GM12878 (cell line): Measurements from ENCODE around the gene PTPRM. TPM values are rescaled to one million over a fixed set of nuclear protein-coding genes. Genes with fewer than 3 reads are reported as not detected.

Experiments
- ATAC-seq: fragments of 200-7000 bp; cut with Tn5 transposase; 3 replicates; pipeline ENCODE4 v1.9.1; 2020; ENCODE audit warnings: mild to moderate bottlenecking, moderate library complexity
- BruUV-seq: library from RNA; stranded (reverse); fragments of 400-500 nt; replicated peaks from 2 replicates; lab custom pipeline; 2021; lab: Mats Ljungman, UMichigan
- CTCF ChIA-PET: fragments of 300-600 bp; sonication (Branson Sonifier 250); formaldehyde crosslinking; extraction: SDS; loops from one replicate; lab custom pipeline; 2021; ENCODE audit warnings: inconsistent platforms; lab: Yijun Ruan, JAX
- POLR2A ChIA-PET: fragments of 350-600 bp; formaldehyde crosslinking; extraction: SDS; loops from one replicate; lab custom pipeline; 2021; ENCODE audit warnings: inconsistent platforms; lab: Charles Lee
- RAD21 ChIA-PET: fragments of 300-600 bp; sonication (Branson Sonifier 250); formaldehyde crosslinking; loops from one replicate; lab custom pipeline; 2023; ENCODE audit warnings: antibody characterized with exemption; ENCODE audit not compliant: unreplicated experiment; lab: Charles Lee
- SMC1A ChIA-PET: fragments of 300-600 bp; sonication (Branson Sonifier 250); formaldehyde crosslinking; loops from one replicate; lab custom pipeline; 2023; ENCODE audit not compliant: unreplicated experiment, uncharacterized antibody; lab: Charles Lee
- DNase-seq: peaks from one replicate; pipeline ENCODE4 v3.0.0-alpha.2; 2011; ENCODE audit warnings: low read depth, low spot score
- FAIRE-seq: peaks from 3 replicates; lab custom pipeline; 2011; peaks lifted over from hg19 to GRCh38; lab: Jason Lieb, UNC
- H2AFZ ChIP-seq: 2 replicates; pipeline ENCODE4 v1.6.0; 2011; ENCODE audit warnings: low read depth, low read length, control low read depth; ENCODE audit not compliant: control insufficient read depth
- H3K27ac ChIP-seq: 2 replicates; pipeline ENCODE4 v1.5.1; 2011; ENCODE audit warnings: control low read depth; ENCODE audit not compliant: control insufficient read depth, insufficient read depth
- H3K27me3 ChIP-seq, 2 experiments: replicated peaks in 1 of 2; 2 replicates each; pipeline versions ENCODE4 v1.6.0 to v1.6.1; 2011; ENCODE audit warnings: low read length in 1 of 2; ENCODE audit not compliant: control insufficient read depth in 2 of 2, insufficient read depth in 2 of 2
- H3K36me3 ChIP-seq, 2 experiments: 2 replicates each; pipeline ENCODE4 v1.5.1; 2011; ENCODE audit warnings: low read length in 1 of 2; ENCODE audit not compliant: control insufficient read depth in 2 of 2, insufficient read depth in 2 of 2
- H3K4me1 ChIP-seq: 2 replicates; pipeline ENCODE4 v1.6.1; 2011; ENCODE audit warnings: mild to moderate bottlenecking, low read length, moderate library complexity, mixed read lengths; ENCODE audit not compliant: control insufficient read depth, insufficient read depth
- H3K4me2 ChIP-seq: 2 replicates; pipeline ENCODE4 v1.6.0; 2011; ENCODE audit warnings: control low read depth; ENCODE audit not compliant: control insufficient read depth, insufficient read depth
- H3K4me3 ChIP-seq: fragments of 200-600 bp; sonication (generic); 2 replicates; pipeline ENCODE4 v1.5.1; 2016
- H3K79me2 ChIP-seq: 2 replicates; pipeline ENCODE4 v1.6.0; 2011; ENCODE audit warnings: low read length; ENCODE audit not compliant: control insufficient read depth, insufficient read depth
- H3K9ac ChIP-seq: 2 replicates; pipeline ENCODE4 v1.8.0; 2011; ENCODE audit warnings: low read length, control low read depth, mixed read lengths; ENCODE audit not compliant: control insufficient read depth, insufficient read depth
- H3K9me3 ChIP-seq: replicated peaks from 3 replicates; pipeline ENCODE4 v1.5.1; 2011; ENCODE audit warnings: mild to moderate bottlenecking, low read length; ENCODE audit not compliant: control insufficient read depth, insufficient read depth
- H4K20me1 ChIP-seq: 2 replicates; pipeline ENCODE4 v1.6.0; 2011; ENCODE audit not compliant: control insufficient read depth, insufficient read depth
- CBX3 ChIP-seq: fragments of 200-600 bp; sonication (generic); IDR thresholded peaks from 2 replicates; pipeline ENCODE4 v1.6.1; 2016; ENCODE audit warnings: low read depth, borderline replicate concordance
- CHD1 ChIP-seq: IDR thresholded peaks from 2 replicates; pipeline ENCODE4 v1.6.1; 2012; ENCODE audit warnings: low read depth, low read length, improper control_type of control experiment
- CHD2 ChIP-seq: IDR thresholded peaks from 2 replicates; pipeline ENCODE4 v1.6.1; 2011; ENCODE audit warnings: low read depth, low read length, improper control_type of control experiment, borderline replicate concordance
- ETV6 ChIP-seq, 2 experiments: fragments of 450-650 bp in 1 of 2; IDR thresholded peaks in 1 of 2; conservative IDR thresholded peaks in 1 of 2; 2 replicates each; pipeline ENCODE4 v1.6.1; 2014; ENCODE audit warnings: antibody characterized with exemption in 1 of 2, borderline replicate concordance in 1 of 2, low read depth in 1 of 2, mild to moderate bottlenecking in 1 of 2, moderate library complexity in 1 of 2
- GATAD2B ChIP-seq: fragments of 450-650 bp; conservative IDR thresholded peaks from 2 replicates; pipeline ENCODE4 v1.6.1; 2017; ENCODE audit warnings: low read depth, mild to moderate bottlenecking, moderate library complexity
- HDAC6 ChIP-seq: fragments of 200-600 bp; sonication (generic); IDR thresholded peaks from one replicate; pipeline ENCODE4 v1.8.0; 2017; ENCODE audit warnings: antibody characterized with exemption; ENCODE audit not compliant: unreplicated experiment
- IKZF2 ChIP-seq, 2 experiments: fragments of 450-650 bp; IDR thresholded peaks; 2 replicates each; pipeline ENCODE4 v1.6.1; 2017; ENCODE audit warnings: mild to moderate bottlenecking in 2 of 2, moderate library complexity in 2 of 2
- MEF2A ChIP-seq: IDR thresholded peaks from 2 replicates; pipeline ENCODE4 v1.6.1; 2011; ENCODE audit warnings: low read depth, mild to moderate bottlenecking, low read length, moderate library complexity; ENCODE audit not compliant: insufficient read depth
- NR2C2 ChIP-seq: IDR thresholded peaks from 2 replicates; pipeline ENCODE4 v1.6.1; 2011; ENCODE audit warnings: borderline replicate concordance, low read depth; ENCODE audit not compliant: control insufficient read depth, insufficient read length
- RB1 ChIP-seq: fragments of 450-650 bp; formaldehyde crosslinking; IDR thresholded peaks from 2 replicates; pipeline ENCODE4 v1.6.1; 2017; ENCODE audit warnings: mild to moderate bottlenecking, borderline replicate concordance
- SPI1 ChIP-seq: IDR thresholded peaks from 2 replicates; pipeline ENCODE4 v1.6.1; 2011; ENCODE audit warnings: low read depth, mild to moderate bottlenecking, low read length, moderate library complexity, borderline replicate concordance; ENCODE audit not compliant: insufficient read depth
- SRF ChIP-seq, 2 experiments: IDR thresholded peaks; 2 replicates each; pipeline ENCODE4 v1.6.1; 2011; ENCODE audit warnings: low read depth in 2 of 2, low read length in 2 of 2, mild to moderate bottlenecking in 1 of 2, moderate library complexity in 1 of 2
- TCF12 ChIP-seq: IDR thresholded peaks from 2 replicates; pipeline ENCODE4 v1.6.1; 2011; ENCODE audit warnings: low read depth, mild to moderate bottlenecking, low read length
- ZBED1 ChIP-seq: IDR thresholded peaks from 2 replicates; pipeline ENCODE4 v1.6.1; 2016; ENCODE audit warnings: borderline replicate concordance
- WGBS: methylation state at CpG from one replicate; pipeline ENCODE4 v1.1.6; 2016; ENCODE audit warnings: low lambda C conversion rate; ENCODE audit not compliant: insufficient replicate concordance, insufficient coverage; ENCODE audit errors: missing lambda C conversion rate; 5-methylcytosine and 5-hydroxymethylcytosine counted together
- in situ Hi-C: fragments of 300-500 bp; cut with MboI; formaldehyde crosslinking; loops from 9 replicates; pipeline ENCODE4 v1.14.3; 2018; ENCODE audit warnings: mixed read lengths
- intact Hi-C: fragments of 100-400 bp; cut with micrococcal nuclease; formaldehyde crosslinking; loops from one replicate; pipeline ENCODE4 v1.14.2; 2022; ENCODE audit not compliant: unreplicated experiment
- polyA plus RNA-seq, 11 experiments: library from polyadenylated mRNA; depleted of rRNA in 4 of 11; unstranded in 6 of 11; stranded (reverse) in 5 of 11; fragments of >200 nt; fragmentation: Nextera tagmentation in 4 of 11; fragmentation: Illumina TruSeq in 1 of 11; extraction: Ambion mirVana in 4 of 11; extraction: Trizol in 1 of 11; gene quantifications; 1 replicate in 1 of 11; 2 replicates in 10 of 11; pipeline versions ENCODE4 v1.2.1 to v1.2.3, GENCODE V29; 2011 to 2016; ENCODE audit warnings: inconsistent platforms in 2 of 11, missing spikeins in 2 of 11, low read depth in 1 of 11
- total RNA-seq, 4 experiments: library from RNA; depleted of rRNA in 3 of 4; stranded (reverse); fragments of >200 nt in 3 of 4; fragmentation: Illumina TruSeq in 1 of 4; extraction: Trizol in 1 of 4; gene quantifications; 2 replicates each; pipeline versions ENCODE4 v1.2.1 to v1.2.3, GENCODE V29; 2013 to 2021
- TF ChIP-seq, protein P1 (sequence below): IDR thresholded peaks from 2 replicates; pipeline ENCODE4 v1.6.1; 2012; ENCODE audit warnings: improper control_type of control experiment, low read depth, low read length; ENCODE audit not compliant: insufficient replicate concordance

Gene PTPRM
- total and polyA plus RNA-seq, 10 of the 15 experiments (the other 5 are each of a cell fraction or from before 2014, with no cell fraction given): 0.07 to 22.6 (median 0.60) TPM

DNA sequence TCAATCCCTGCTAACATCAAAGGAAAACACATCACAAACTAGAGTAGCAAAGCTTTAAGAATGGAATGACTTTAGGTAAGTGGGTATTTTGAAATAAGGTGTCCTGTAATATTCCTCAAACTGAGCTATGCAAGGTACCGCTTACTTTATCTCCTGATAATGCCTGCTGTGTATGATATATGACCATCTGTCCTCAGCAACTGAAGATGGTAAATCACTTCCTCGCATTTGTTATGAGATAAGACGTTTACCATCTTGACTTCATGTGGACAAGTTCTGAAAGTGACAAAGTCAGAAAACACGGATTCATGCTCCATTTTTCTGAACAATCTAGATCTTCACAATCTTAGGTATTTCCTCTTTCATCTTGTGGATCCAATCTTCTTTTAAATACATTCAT lies 49.3 kb upstream of the PTPRM start:
- Histone ChIP-seq H3K4me3 (no peak overlapping the region), H3K4me1 (no peaks in the 10 kb centered on the region), H3K36me3 (no peaks in the 10 kb centered on the region), H3K79me2 (no peaks in the 10 kb centered on the region), H3K27me3 (no peaks in the 10 kb centered on the region), H3K9ac (no peak overlapping the region), H3K4me2 (no peak overlapping the region), H3K9me3 (no peaks in the 10 kb centered on the region), H4K20me1 (no peaks in the 10 kb centered on the region), H2AFZ (no peak overlapping the region), H3K27ac (no peak overlapping the region)
- TF ChIP-seq GATAD2B: no peak
- TF ChIP-seq, protein P1, sequence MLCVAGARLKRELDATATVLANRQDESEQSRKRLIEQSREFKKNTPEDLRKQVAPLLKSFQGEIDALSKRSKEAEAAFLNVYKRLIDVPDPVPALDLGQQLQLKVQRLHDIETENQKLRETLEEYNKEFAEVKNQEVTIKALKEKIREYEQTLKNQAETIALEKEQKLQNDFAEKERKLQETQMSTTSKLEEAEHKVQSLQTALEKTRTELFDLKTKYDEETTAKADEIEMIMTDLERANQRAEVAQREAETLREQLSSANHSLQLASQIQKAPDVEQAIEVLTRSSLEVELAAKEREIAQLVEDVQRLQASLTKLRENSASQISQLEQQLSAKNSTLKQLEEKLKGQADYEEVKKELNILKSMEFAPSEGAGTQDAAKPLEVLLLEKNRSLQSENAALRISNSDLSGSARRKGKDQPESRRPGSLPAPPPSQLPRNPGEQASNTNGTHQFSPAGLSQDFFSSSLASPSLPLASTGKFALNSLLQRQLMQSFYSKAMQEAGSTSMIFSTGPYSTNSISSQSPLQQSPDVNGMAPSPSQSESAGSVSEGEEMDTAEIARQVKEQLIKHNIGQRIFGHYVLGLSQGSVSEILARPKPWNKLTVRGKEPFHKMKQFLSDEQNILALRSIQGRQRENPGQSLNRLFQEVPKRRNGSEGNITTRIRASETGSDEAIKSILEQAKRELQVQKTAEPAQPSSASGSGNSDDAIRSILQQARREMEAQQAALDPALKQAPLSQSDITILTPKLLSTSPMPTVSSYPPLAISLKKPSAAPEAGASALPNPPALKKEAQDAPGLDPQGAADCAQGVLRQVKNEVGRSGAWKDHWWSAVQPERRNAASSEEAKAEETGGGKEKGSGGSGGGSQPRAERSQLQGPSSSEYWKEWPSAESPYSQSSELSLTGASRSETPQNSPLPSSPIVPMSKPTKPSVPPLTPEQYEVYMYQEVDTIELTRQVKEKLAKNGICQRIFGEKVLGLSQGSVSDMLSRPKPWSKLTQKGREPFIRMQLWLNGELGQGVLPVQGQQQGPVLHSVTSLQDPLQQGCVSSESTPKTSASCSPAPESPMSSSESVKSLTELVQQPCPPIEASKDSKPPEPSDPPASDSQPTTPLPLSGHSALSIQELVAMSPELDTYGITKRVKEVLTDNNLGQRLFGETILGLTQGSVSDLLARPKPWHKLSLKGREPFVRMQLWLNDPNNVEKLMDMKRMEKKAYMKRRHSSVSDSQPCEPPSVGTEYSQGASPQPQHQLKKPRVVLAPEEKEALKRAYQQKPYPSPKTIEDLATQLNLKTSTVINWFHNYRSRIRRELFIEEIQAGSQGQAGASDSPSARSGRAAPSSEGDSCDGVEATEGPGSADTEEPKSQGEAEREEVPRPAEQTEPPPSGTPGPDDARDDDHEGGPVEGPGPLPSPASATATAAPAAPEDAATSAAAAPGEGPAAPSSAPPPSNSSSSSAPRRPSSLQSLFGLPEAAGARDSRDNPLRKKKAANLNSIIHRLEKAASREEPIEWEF: no peak
- TF ChIP-seq ZBED1: no peak
- no peak for TF ChIP-seq CBX3
- no peak for TF ChIP-seq SPI1
- no peak for TF ChIP-seq NR2C2
- TF ChIP-seq ETV6 (conservative IDR thresholded peaks at IDR 0.05 in 1 of 2, IDR thresholded peaks at IDR 0.05 in 1 of 2; ENCODE audit: borderline replicate concordance in 1 of 2, low read depth in 1 of 2): no peak
- no peak for TF ChIP-seq TCF12
- TF ChIP-seq CHD2: no peak
- TF ChIP-seq MEF2A: no peak
- TF ChIP-seq RB1: no peak
- TF ChIP-seq SRF (IDR thresholded peaks at IDR 0.05; ENCODE audit: low read depth in 2 of 2, low read length in 2 of 2): no peak
- no peak for TF ChIP-seq CHD1
- no peak for TF ChIP-seq IKZF2 (IDR thresholded peaks at IDR 0.05)
- no peak for TF ChIP-seq HDAC6
- intact Hi-C loops: no loop called here
- ATAC-seq (no peak), FAIRE-seq (no peak), DNase-seq (no peak)
- 49% methylated on average over 4 of the region's 4 CpGs for WGBS
- BruUV-seq: no TSS peak
- ChIA-PET POLR2A (no interaction called here), RAD21 (no interaction called here), SMC1A (no interaction called here), CTCF (interaction anchor here (0.5 to 0.6 kb wide), 2 partner anchors 51 to 530 kb away, joined by 3 read pairs; no protein-coding TSS in a partner anchor)
- in situ Hi-C loops: no loop called here
